H1 (cell line): ENCODE measurements around the gene LDLRAD4. TPM values are rescaled to one million over a fixed set of nuclear protein-coding genes. Genes with fewer than 3 reads are reported as not detected.

Experiments used
- CTCF ChIA-PET: fragments of 300-600 bp; sonication (Branson Sonifier 250); formaldehyde crosslinking; loops from one replicate; lab custom pipeline; 2021; ENCODE audit not compliant: partially characterized antibody; lab: Charles Lee
- POLR2A ChIA-PET: fragments of 300-600 bp; sonication (Branson Sonifier 250); formaldehyde crosslinking; loops from one replicate; lab custom pipeline; 2021; ENCODE audit warnings: inconsistent platforms; ENCODE audit not compliant: partially characterized antibody; lab: Charles Lee
- DNase-seq, 2 experiments: peaks; one replicate each; pipeline versions ENCODE4 v3.0.0 to v3.0.0-alpha.2; 2010 to 2022; ENCODE audit warnings: low spot score in 2 of 2, low read depth in 1 of 2, mixed read lengths in 1 of 2
- FAIRE-seq: peaks from 2 replicates; lab custom pipeline; 2011; peaks lifted over from hg19 to GRCh38; lab: Jason Lieb, UNC
- H2AFZ ChIP-seq: 2 replicates; pipeline ENCODE4 v1.8.1; 2012; ENCODE audit warnings: low read length, inconsistent platforms
- H2AK5ac ChIP-seq: 2 replicates; pipeline ENCODE4 v1.6.1; 2013; ENCODE audit warnings: low read depth, low read length
- H2BK120ac ChIP-seq: replicated peaks from 2 replicates; pipeline ENCODE3; 2013; ENCODE audit warnings: low read depth, low read length, inconsistent platforms
- H2BK12ac ChIP-seq: 2 replicates; pipeline ENCODE4 v1.6.1; 2013; ENCODE audit warnings: low read depth, low read length
- H2BK15ac ChIP-seq: 2 replicates; pipeline ENCODE4 v1.6.1; 2013; ENCODE audit warnings: low read length
- H2BK20ac ChIP-seq: 2 replicates; pipeline ENCODE4 v1.6.1; 2013; ENCODE audit warnings: low read length
- H2BK5ac ChIP-seq: 2 replicates; pipeline ENCODE4 v1.6.1; 2013; ENCODE audit warnings: low read depth, low read length
- H3K14ac ChIP-seq: 2 replicates; pipeline ENCODE4 v1.6.1; 2013; ENCODE audit warnings: inconsistent platforms; ENCODE audit not compliant: insufficient read length
- H3K18ac ChIP-seq: 2 replicates; pipeline ENCODE4 v1.6.1; 2013; ENCODE audit warnings: low read length; ENCODE audit errors: extremely low read depth
- H3K23ac ChIP-seq: 2 replicates; pipeline ENCODE4 v1.6.1; 2013; ENCODE audit warnings: inconsistent platforms; ENCODE audit not compliant: insufficient read length
- H3K23me2 ChIP-seq: 2 replicates; pipeline ENCODE4 v1.6.1; 2013; ENCODE audit warnings: low read depth, low read length
- H3K27ac ChIP-seq: 2 replicates; pipeline ENCODE4 v1.6.1; 2011; ENCODE audit warnings: low read depth, low read length, inconsistent platforms
- H3K27me3 ChIP-seq, 4 experiments: replicated peaks in 1 of 4; 1 replicate in 1 of 4; 2 replicates in 3 of 4; pipeline versions ENCODE4 v1.6.1 to v1.8.1; 2011 to 2013; ENCODE audit warnings: low read length in 3 of 4, mild to moderate bottlenecking in 3 of 4, inconsistent platforms in 2 of 4, mixed read lengths in 2 of 4, moderate library complexity in 1 of 4; ENCODE audit not compliant: control insufficient read depth in 3 of 4, insufficient read depth in 3 of 4; ENCODE audit errors: extremely low read depth in 1 of 4
- H3K36me3 ChIP-seq, 4 experiments: 2 replicates each; pipeline versions ENCODE4 v1.6.1 to v1.8.1; 2011 to 2013; ENCODE audit warnings: mild to moderate bottlenecking in 4 of 4, low read length in 3 of 4, moderate library complexity in 2 of 4, control low read depth in 1 of 4, inconsistent platforms in 1 of 4; ENCODE audit not compliant: insufficient read depth in 4 of 4, control insufficient read depth in 2 of 4
- H3K4ac ChIP-seq: replicated peaks from 2 replicates; pipeline ENCODE3; 2013; ENCODE audit warnings: low read length, low read depth, mixed read lengths, inconsistent platforms; ENCODE audit not compliant: insufficient read length
- H3K4me1 ChIP-seq, 4 experiments: replicated peaks in 1 of 4; 1 replicate in 1 of 4; 2 replicates in 3 of 4; pipeline versions ENCODE4 v1.6.1 to v1.8.1; 2011 to 2013; ENCODE audit warnings: low read length in 3 of 4, inconsistent platforms in 2 of 4, mixed read lengths in 1 of 4; ENCODE audit not compliant: insufficient read depth in 4 of 4, control insufficient read depth in 3 of 4
- H3K4me2 ChIP-seq, 2 experiments: 2 replicates each; pipeline versions ENCODE4 v1.6.1 to v1.8.1; 2011 to 2013; ENCODE audit warnings: low read depth in 2 of 2, low read length in 2 of 2, control low read depth in 1 of 2, inconsistent platforms in 1 of 2, mild to moderate bottlenecking in 1 of 2; ENCODE audit not compliant: insufficient read depth in 1 of 2
- H3K4me3 ChIP-seq, 4 experiments: fragments of 200-600, 300-600 bp in 1 of 4; sonication (generic), shearing (Covaris generic), sonication (Bioruptor Twin) in 1 of 4; 2 replicates each; pipeline versions ENCODE4 v1.5.1 to v1.8.1; 2011 to 2016; ENCODE audit warnings: low read length in 4 of 4, low read depth in 3 of 4, control low read depth in 2 of 4, inconsistent platforms in 2 of 4, mild to moderate bottlenecking in 2 of 4, mixed read lengths in 1 of 4, moderate library complexity in 1 of 4; ENCODE audit not compliant: insufficient read depth in 2 of 4; ENCODE audit errors: extremely low read depth in 1 of 4
- H3K56ac ChIP-seq: replicated peaks from 2 replicates; pipeline ENCODE3; 2013; ENCODE audit warnings: low read depth, mild to moderate bottlenecking, mixed read lengths, low read length, inconsistent platforms; ENCODE audit not compliant: insufficient read length
- H3K79me1 ChIP-seq: 2 replicates; pipeline ENCODE4 v1.6.1; 2013; ENCODE audit warnings: low read depth, low read length, control low read depth
- H3K79me2 ChIP-seq, 2 experiments: 2 replicates each; pipeline versions ENCODE4 v1.6.1 to v1.8.1; 2012 to 2013; ENCODE audit warnings: low read length in 2 of 2, mild to moderate bottlenecking in 2 of 2, inconsistent platforms in 1 of 2; ENCODE audit not compliant: insufficient read depth in 2 of 2, control insufficient read depth in 1 of 2
- H3K9ac ChIP-seq, 4 experiments: replicated peaks in 1 of 4; 1 replicate in 1 of 4; 2 replicates in 3 of 4; pipeline versions ENCODE4 v1.6.1 to v1.8.1; 2011 to 2013; ENCODE audit warnings: low read depth in 3 of 4, low read length in 3 of 4, control low read depth in 2 of 4, mild to moderate bottlenecking in 2 of 4, moderate library complexity in 2 of 4, inconsistent platforms in 1 of 4; ENCODE audit errors: extremely low read depth in 1 of 4
- H3K9me3 ChIP-seq, 2 experiments: 2 replicates each; pipeline versions ENCODE4 v1.6.1 to v1.8.1; 2012 to 2013; ENCODE audit warnings: mild to moderate bottlenecking in 2 of 2, moderate library complexity in 2 of 2, control low read depth in 1 of 2, inconsistent platforms in 1 of 2, low read depth in 1 of 2, low read length in 1 of 2, mixed read lengths in 1 of 2; ENCODE audit not compliant: insufficient read depth in 2 of 2
- H4K20me1 ChIP-seq, 2 experiments: replicated peaks in 1 of 2; 2 replicates each; pipeline versions ENCODE3 to v1.8.1; 2011 to 2013; ENCODE audit warnings: inconsistent platforms in 2 of 2, low read length in 2 of 2, mild to moderate bottlenecking in 1 of 2; ENCODE audit not compliant: insufficient read depth in 2 of 2, control insufficient read depth in 1 of 2
- H4K5ac ChIP-seq: 2 replicates; pipeline ENCODE4 v1.6.1; 2013; ENCODE audit warnings: low read length, low read depth, mixed read lengths, inconsistent platforms; ENCODE audit not compliant: insufficient read length
- H4K8ac ChIP-seq: 2 replicates; pipeline ENCODE4 v1.8.0; 2013; ENCODE audit warnings: mild to moderate bottlenecking, moderate library complexity, low read length, inconsistent platforms; ENCODE audit not compliant: insufficient read depth; ENCODE audit errors: extremely low read depth
- H4K91ac ChIP-seq: replicated peaks from 2 replicates; pipeline ENCODE3; 2013; ENCODE audit warnings: low read length, mixed read lengths, inconsistent platforms; ENCODE audit not compliant: insufficient read length
- CTBP2 ChIP-seq: IDR thresholded peaks from 2 replicates; pipeline ENCODE4 v1.7.0; 2011; ENCODE audit warnings: borderline replicate concordance, mild to moderate bottlenecking, moderate library complexity, mixed read lengths, low read length; ENCODE audit not compliant: insufficient read depth, insufficient read length
- EP300 ChIP-seq, 2 experiments: IDR thresholded peaks; 1 replicate in 1 of 2; 2 replicates in 1 of 2; pipeline ENCODE4 v1.6.1; 2011 to 2012; ENCODE audit warnings: low read depth in 2 of 2, low read length in 2 of 2, mild to moderate bottlenecking in 2 of 2, borderline replicate concordance in 1 of 2, inconsistent platforms in 1 of 2, moderate library complexity in 1 of 2
- MAFK ChIP-seq: IDR thresholded peaks from 2 replicates; pipeline ENCODE4 v1.6.1; 2012; ENCODE audit warnings: low read depth, mild to moderate bottlenecking, improper control_type of control experiment, low read length
- RBBP5 ChIP-seq: IDR thresholded peaks from 2 replicates; pipeline ENCODE4 v1.7.1; 2012; ENCODE audit warnings: low read depth, mild to moderate bottlenecking, inconsistent platforms, low read length, moderate library complexity, borderline replicate concordance
- SP1 ChIP-seq: IDR thresholded peaks from 2 replicates; pipeline ENCODE4 v1.6.1; 2011; ENCODE audit warnings: low read depth, low read length
- ZNF274 ChIP-seq: IDR thresholded peaks from 2 replicates; pipeline ENCODE4 v1.7.0; 2012; ENCODE audit warnings: low read length, borderline replicate concordance; ENCODE audit errors: extremely low read depth
- WGBS, 2 experiments: shearing (Covaris generic) in 1 of 2; methylation state at CpG; one replicate each; pipeline versions ENCODE4 v1.1.6 to v1.1.7; 2013 to 2015; ENCODE audit warnings: low lambda C conversion rate in 2 of 2, mixed read lengths in 2 of 2, inconsistent platforms in 1 of 2, low coverage in 1 of 2, missing lambda C conversion rate in 1 of 2; ENCODE audit not compliant: insufficient replicate concordance in 2 of 2, insufficient coverage in 1 of 2, insufficient read length in 1 of 2; ENCODE audit errors: extremely low coverage in 1 of 2, missing lambda C conversion rate in 1 of 2; 5-methylcytosine and 5-hydroxymethylcytosine counted together
- polyA plus RNA-seq, 7 experiments: library from polyadenylated mRNA; depleted of rRNA in 3 of 7; stranded (reverse) in 5 of 7; unstranded in 2 of 7; fragments of >200 nt in 5 of 7; fragments of 200-250 nt in 2 of 7; gene quantifications; 1 replicate in 5 of 7; 2 replicates in 1 of 7; 4 replicates in 1 of 7; pipeline versions ENCODE4 v1.2.1 to v1.2.3, GENCODE V29; 2011 to 2013; ENCODE audit warnings: missing spikeins in 2 of 7, mixed read lengths in 2 of 7
- total RNA-seq: library from RNA; stranded (reverse); fragmentation: NEBNext Ultra II Directional; extraction: Animal tissue kit (Norgen Biotek cat#: 25700); gene quantifications from 2 replicates; pipeline ENCODE4 v1.2.1, GENCODE V29; 2021
- TF ChIP-seq, protein P1 (sequence below): IDR thresholded peaks from 2 replicates; pipeline ENCODE4 v1.6.1; 2012; ENCODE audit warnings: inconsistent platforms

LDLRAD4 gene
- total and polyA plus RNA-seq, 2 of the 8 experiments (the other 6 are each of a cell fraction or from before 2014, with no cell fraction given): 0.77 to 1.4 TPM

DNA sequence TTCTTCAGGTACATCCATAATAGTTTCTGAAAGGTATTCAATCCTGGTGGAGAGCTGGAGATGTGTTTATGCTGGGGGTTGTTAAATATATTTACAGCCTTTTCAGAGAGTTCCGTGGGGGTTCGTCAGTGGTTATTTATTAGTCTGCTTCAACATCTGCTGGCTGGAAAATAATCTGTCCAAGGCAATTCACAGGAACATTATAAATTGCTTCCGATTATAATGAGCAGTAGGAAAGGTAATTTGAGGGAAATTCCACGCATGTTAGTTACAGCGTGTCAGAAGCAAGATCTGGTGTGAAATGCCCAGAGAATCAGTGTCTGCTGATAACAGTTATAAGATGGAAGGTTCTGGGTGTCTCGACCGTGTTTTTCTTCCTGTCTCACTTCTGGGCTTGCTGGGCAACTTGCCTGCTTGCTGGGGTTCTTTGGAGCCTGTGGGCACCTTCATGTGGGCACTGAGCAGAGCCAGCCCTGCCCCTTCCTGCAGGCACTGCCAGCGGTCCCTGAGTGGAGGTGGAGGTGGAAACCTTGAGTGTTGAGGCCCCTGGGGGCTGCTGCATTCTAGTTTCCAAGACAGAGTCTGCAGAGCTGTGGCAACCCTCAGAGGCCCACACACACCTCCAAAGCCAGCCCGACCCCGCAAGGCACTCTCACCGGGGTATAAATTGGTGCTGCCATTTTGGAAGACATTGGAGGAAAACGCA, 322.1 kb downstream of the LDLRAD4 start:
- Histone ChIP-seq H3K79me1 (no peaks in the 10 kb centered on the region), H4K8ac (no peak overlapping the region), H3K4ac (no peak overlapping the region), H2BK120ac (no peak overlapping the region), H3K14ac (no peak overlapping the region), H4K5ac (no peak overlapping the region), H2BK12ac (no peak overlapping the region), H3K4me2 (no peak overlapping the region), H3K9ac (no peak overlapping the region), H2AK5ac (no peak overlapping the region), H3K79me2 (no peaks in the 10 kb centered on the region), H3K4me3 (no peak overlapping the region), H4K91ac (no peak overlapping the region), H3K27ac (no peak overlapping the region), H3K23ac (no peak overlapping the region), H3K56ac (no peak overlapping the region), H2BK20ac (no peak overlapping the region), H2BK5ac (no peak overlapping the region), H4K20me1 (no peaks in the 10 kb centered on the region), H2BK15ac (no peak overlapping the region), H3K23me2 (no peaks in the 10 kb centered on the region), H3K36me3 (no peaks in the 10 kb centered on the region), H3K9me3 (no peaks in the 10 kb centered on the region), H3K27me3 (no peaks in the 10 kb centered on the region; a peak in 1 of 7 replicates), H3K18ac (no peak overlapping the region), H3K4me1 (no peaks in the 10 kb centered on the region), H2AFZ (no peak overlapping the region)
- ChIA-PET CTCF (interaction anchor here (0.6 kb wide), 2 partner anchors 350 to 457 kb away, joined by 3 read pairs; no protein-coding TSS in a partner anchor), POLR2A (no interaction called here)
- no peak for TF ChIP-seq CTBP2
- no peak for TF ChIP-seq RBBP5
- no peak for TF ChIP-seq EP300 (IDR thresholded peaks at IDR 0.05; ENCODE audit: borderline replicate concordance in 1 of 2, low read depth in 2 of 2, low read length in 2 of 2)
- TF ChIP-seq, protein P1, sequence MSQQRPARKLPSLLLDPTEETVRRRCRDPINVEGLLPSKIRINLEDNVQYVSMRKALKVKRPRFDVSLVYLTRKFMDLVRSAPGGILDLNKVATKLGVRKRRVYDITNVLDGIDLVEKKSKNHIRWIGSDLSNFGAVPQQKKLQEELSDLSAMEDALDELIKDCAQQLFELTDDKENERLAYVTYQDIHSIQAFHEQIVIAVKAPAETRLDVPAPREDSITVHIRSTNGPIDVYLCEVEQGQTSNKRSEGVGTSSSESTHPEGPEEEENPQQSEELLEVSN: no peak
- no peak for TF ChIP-seq SP1
- TF ChIP-seq MAFK: no peak
- no peak for TF ChIP-seq ZNF274
- no peak for FAIRE-seq
- 89% methylated on average over 12 of the region's 12 CpGs; no CpG with 5 or more reads in 1 of the 2 experiments for WGBS, 2 experiments
- no peak for DNase-seq
